Measurements from ENCODE around the gene TLX2. TPM values are rescaled to one million over a fixed set of nuclear protein-coding genes. Genes with fewer than 3 reads are reported as not detected.

The TLX2 gene
- total and polyA plus RNA-seq, 2 of the 8 experiments (the other 6 are each of a cell fraction or from before 2014, with no cell fraction given) = 0.06 to 0.17 TPM

DNA sequence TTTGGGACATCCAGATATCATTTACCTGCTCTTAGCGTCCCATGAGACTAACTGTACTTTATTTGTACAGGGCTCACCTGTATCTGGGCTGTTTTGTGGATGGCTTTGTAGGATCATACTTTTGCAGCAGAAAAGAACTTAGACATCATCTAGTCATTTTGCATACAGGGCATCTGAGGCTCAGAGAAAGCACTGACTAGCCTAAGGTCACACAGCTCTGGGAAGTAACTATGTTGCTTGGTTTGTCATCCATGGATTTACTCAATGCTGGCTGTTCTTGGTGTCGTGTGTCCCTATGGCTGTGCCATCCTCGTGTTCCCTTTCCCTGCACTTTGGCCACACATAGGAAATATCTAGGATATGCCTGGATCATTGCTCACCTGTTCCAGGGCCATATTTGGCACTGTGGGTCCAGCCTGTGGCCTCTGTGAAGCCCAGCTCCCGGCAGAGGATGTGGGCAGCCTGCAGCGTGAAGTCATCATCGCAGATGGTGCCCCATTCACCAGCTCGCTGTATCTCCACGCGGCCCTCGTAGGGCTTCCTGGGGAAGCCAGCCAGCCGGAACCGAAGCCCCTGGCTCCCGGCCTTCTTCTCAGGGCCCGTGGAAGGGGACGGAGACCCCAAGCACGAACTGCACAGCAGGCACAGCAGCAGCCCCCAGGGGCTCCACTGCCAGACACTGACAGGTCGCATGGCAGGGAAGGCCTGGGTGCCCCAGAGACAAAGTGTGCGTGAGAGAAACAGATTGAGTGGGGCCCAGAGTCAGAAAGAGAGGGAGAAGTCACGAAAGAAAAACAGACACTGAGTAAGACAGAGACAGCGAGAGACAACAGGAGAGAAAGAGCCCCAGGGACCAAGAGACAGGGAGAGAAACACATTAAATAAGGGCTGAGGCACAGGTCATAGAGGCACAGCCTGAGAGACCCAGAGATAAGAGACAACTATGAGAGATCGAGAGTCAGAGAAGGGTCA lies 38.0 kb downstream of the TLX2 start:
- H2AK5ac ChIP-seq (ENCODE audit: low read depth, low read length) = no peak overlapping the region; the same call in 1 of the 2 replicates
- no peak overlapping the region for H3K23ac ChIP-seq (ENCODE audit: insufficient read length)
- peak overlapping the region; percentile 93 to 94 for H3K4me2 ChIP-seq (ENCODE audit: insufficient read depth in 1 of 2, low read depth in 2 of 2, low read length in 2 of 2)
- 0 out of 2 replicates have a peak overlapping the region, but pooled peaks have one; percentile 9 for H2BK20ac ChIP-seq (ENCODE audit: low read length)
- no peak overlapping the region for H2AFZ ChIP-seq (ENCODE audit: low read length)
- DNase-seq (ENCODE audit: low read depth in 1 of 2, low spot score in 2 of 2) (no peak), FAIRE-seq (no peak)
- H2BK12ac ChIP-seq (ENCODE audit: low read depth, low read length) = no peak overlapping the region
- no peak overlapping the region for H3K9ac ChIP-seq (replicated peaks in 1 of 4; ENCODE audit: extremely low read depth in 1 of 4, low read depth in 3 of 4, low read length in 3 of 4)
- H3K79me1 ChIP-seq (ENCODE audit: low read depth, low read length) = no peaks in the 10 kb centered on the region; the same call in 1 of the 2 replicates
- peaks cover 27% of the 10 kb centered on the region for H3K23me2 ChIP-seq (ENCODE audit: low read depth, low read length)
- peaks cover 5 to 18% (median 10%) of the 10 kb centered on the region in 4 experiments for H3K4me1 ChIP-seq (replicated peaks in 1 of 4; ENCODE audit: control insufficient read depth in 3 of 4, insufficient read depth in 4 of 4, low read length in 3 of 4)
- no peaks in the 10 kb centered on the region for H3K9me3 ChIP-seq (ENCODE audit: insufficient read depth in 2 of 2, low read depth in 1 of 2, low read length in 1 of 2)
- no peak overlapping the region for H4K8ac ChIP-seq (ENCODE audit: extremely low read depth, insufficient read depth, low read length)
- H3K27me3 ChIP-seq (replicated peaks in 1 of 4; ENCODE audit: control insufficient read depth in 3 of 4, extremely low read depth in 1 of 4, insufficient read depth in 3 of 4, low read length in 3 of 4) = peaks cover 4 to 67% (median 44%) of the 10 kb centered on the region in 4 experiments
- 81% methylated on average over 21 of the region's 21 CpGs; no CpG with 5 or more reads in 1 of the 2 experiments for WGBS, 2 experiments (ENCODE audit: extremely low coverage in 1 of 2, insufficient coverage in 1 of 2, insufficient read length in 1 of 2, insufficient replicate concordance in 2 of 2, low coverage in 1 of 2, low lambda C conversion rate in 2 of 2, missing lambda C conversion rate in 1 of 2)
- no peak overlapping the region for H2BK120ac ChIP-seq (replicated peaks; ENCODE audit: low read depth, low read length)
- POLR2A ChIA-PET (ENCODE audit: partially characterized antibody) = interaction anchor here (0.7 to 1.5 kb wide), 6 partner anchors 23 to 283 kb away, joined by 3 to 6 read pairs (median 3); partner anchors contain the start of genes AUP1 and HTRA2
- no peak overlapping the region for H3K18ac ChIP-seq (ENCODE audit: extremely low read depth, low read length)
- no peak overlapping the region for H4K91ac ChIP-seq (replicated peaks; ENCODE audit: insufficient read length, low read length)
- no peak overlapping the region for H3K27ac ChIP-seq (ENCODE audit: low read depth, low read length)
- no peak overlapping the region for H4K5ac ChIP-seq (ENCODE audit: insufficient read length, low read depth, low read length)
- H3K14ac ChIP-seq (ENCODE audit: insufficient read length) = no peak overlapping the region
- H3K4me3 ChIP-seq (ENCODE audit: extremely low read depth in 1 of 4, insufficient read depth in 2 of 4, low read depth in 3 of 4, low read length in 4 of 4) = peak overlapping the region in 2 of 4 experiments; percentile 86 to 94; a peak in 4 of 8 replicates
- H3K36me3 ChIP-seq (ENCODE audit: control insufficient read depth in 2 of 4, insufficient read depth in 4 of 4, low read length in 3 of 4) = peaks cover 0 to 3% (median 0%) of the 10 kb centered on the region in 4 experiments; a peak in 1 of 8 replicates
- no peaks in the 10 kb centered on the region for H3K79me2 ChIP-seq (ENCODE audit: control insufficient read depth in 1 of 2, insufficient read depth in 2 of 2, low read length in 2 of 2)
- no peak overlapping the region for H2BK15ac ChIP-seq (ENCODE audit: low read length)
- H3K56ac ChIP-seq (replicated peaks; ENCODE audit: insufficient read length, low read depth, low read length) = no peak overlapping the region
- H3K4ac ChIP-seq (replicated peaks; ENCODE audit: insufficient read length, low read depth, low read length) = no peak overlapping the region
- peaks cover 2 to 4% of the 10 kb centered on the region in 2 experiments for H4K20me1 ChIP-seq (replicated peaks in 1 of 2; ENCODE audit: control insufficient read depth in 1 of 2, insufficient read depth in 2 of 2, low read length in 2 of 2)
- no peak overlapping the region for H2BK5ac ChIP-seq (ENCODE audit: low read depth, low read length)
- CTCF ChIA-PET (ENCODE audit: partially characterized antibody) = interaction anchor here (1.5 to 2.8 kb wide), 3 partner anchors 20 to 78 kb away, joined by 4 to 12 read pairs (median 5); no protein-coding TSS in a partner anchor
- TF ChIP-seq TCF12 (IDR thresholded peaks at IDR 0.05; ENCODE audit: low read depth, low read length) (no peak), GABPA (IDR thresholded peaks at IDR 0.05; ENCODE audit: borderline replicate concordance, insufficient read depth, low read length) (no peak), CEBPB (IDR thresholded peaks at IDR 0.05; ENCODE audit: low read depth, low read length) (no peak), CBX5 (IDR thresholded peaks at IDR 0.05; ENCODE audit: low read depth, low read length) (no peak), SIRT6 (IDR thresholded peaks at IDR 0.05; ENCODE audit: low read length) (no peak), SUZ12 (IDR thresholded peaks at IDR 0.05; ENCODE audit: low read length) (no peak), SP4 (IDR thresholded peaks at IDR 0.05; ENCODE audit: low read length) (no peak), BACH1 (IDR thresholded peaks at IDR 0.05; ENCODE audit: low read length) (no peak), ZNF274 (IDR thresholded peaks at IDR 0.05; ENCODE audit: borderline replicate concordance, extremely low read depth, low read length) (no peak), BCL11A (IDR thresholded peaks at IDR 0.05; ENCODE audit: low read depth in 2 of 2, low read length in 2 of 2) (no peak), HDAC6 (IDR thresholded peaks at IDR 0.05; ENCODE audit: low read depth, low read length) (no peak)
- TF ChIP-seq, protein P1, sequence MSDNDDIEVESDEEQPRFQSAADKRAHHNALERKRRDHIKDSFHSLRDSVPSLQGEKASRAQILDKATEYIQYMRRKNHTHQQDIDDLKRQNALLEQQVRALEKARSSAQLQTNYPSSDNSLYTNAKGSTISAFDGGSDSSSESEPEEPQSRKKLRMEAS (IDR thresholded peaks at IDR 0.05) = no peak

All from H1 (cell line).